ENCODE measurements around the gene TMSB10.

TMSB10 gene

DNA sequence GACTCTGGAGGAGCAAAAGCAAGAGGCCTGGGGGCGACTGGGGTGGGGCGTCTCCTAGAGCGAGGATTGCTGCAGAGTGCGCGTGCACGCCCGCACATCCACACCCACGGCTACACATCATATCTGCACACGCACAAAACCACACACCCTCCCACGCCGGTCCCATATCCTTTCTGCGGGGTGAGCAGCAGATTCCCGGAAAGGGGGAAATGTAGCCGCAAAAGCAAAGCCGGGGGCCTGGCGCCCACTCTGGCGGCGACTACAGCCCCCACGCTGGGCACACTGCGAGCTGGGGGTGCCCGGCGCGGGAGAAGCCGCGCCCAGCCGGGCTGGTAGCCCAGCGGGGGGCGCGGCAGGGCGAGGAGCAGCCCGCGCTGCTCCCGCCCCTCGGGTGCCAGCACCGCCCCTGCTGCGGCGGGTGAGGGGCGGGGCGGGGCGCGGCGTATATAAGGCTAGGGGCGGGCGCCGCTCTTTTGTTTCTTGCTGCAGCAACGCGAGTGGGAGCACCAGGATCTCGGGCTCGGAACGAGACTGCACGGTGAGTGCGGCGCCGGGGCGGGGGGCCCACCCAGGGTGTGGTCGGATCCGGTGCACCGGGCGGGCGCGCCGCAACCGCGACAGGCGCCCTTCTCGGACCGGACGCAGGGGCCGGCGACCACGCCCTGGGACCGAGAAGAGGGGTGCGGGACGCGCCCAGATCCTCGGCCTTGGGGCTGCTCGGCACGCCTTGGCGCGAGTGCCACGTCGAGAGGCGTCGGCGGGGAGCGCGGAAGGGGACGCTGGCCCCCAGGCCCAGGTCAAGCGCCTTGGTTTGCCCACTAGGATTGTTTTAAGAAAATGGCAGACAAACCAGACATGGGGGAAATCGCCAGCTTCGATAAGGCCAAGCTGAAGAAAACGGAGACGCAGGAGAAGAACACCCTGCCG lies at the start of gene TMSB10:
Gene TMSB10, plus strand, starts transcription at position 476 of the 927 bp plus-strand sequence.
- H3K4me3 ChIP-seq (ENCODE audit: low read depth, low read length) = peak within 1 kb of the TSS; percentile 69
- TF ChIP-seq, protein P1, sequence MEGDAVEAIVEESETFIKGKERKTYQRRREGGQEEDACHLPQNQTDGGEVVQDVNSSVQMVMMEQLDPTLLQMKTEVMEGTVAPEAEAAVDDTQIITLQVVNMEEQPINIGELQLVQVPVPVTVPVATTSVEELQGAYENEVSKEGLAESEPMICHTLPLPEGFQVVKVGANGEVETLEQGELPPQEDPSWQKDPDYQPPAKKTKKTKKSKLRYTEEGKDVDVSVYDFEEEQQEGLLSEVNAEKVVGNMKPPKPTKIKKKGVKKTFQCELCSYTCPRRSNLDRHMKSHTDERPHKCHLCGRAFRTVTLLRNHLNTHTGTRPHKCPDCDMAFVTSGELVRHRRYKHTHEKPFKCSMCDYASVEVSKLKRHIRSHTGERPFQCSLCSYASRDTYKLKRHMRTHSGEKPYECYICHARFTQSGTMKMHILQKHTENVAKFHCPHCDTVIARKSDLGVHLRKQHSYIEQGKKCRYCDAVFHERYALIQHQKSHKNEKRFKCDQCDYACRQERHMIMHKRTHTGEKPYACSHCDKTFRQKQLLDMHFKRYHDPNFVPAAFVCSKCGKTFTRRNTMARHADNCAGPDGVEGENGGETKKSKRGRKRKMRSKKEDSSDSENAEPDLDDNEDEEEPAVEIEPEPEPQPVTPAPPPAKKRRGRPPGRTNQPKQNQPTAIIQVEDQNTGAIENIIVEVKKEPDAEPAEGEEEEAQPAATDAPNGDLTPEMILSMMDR (IDR thresholded peaks at IDR 0.05; ENCODE audit: insufficient read depth, low read depth, low read length, missing control alignments) = peak; percentile 28
- peak; percentile 94 for DNase-seq (ENCODE audit: low read depth)

DNA sequence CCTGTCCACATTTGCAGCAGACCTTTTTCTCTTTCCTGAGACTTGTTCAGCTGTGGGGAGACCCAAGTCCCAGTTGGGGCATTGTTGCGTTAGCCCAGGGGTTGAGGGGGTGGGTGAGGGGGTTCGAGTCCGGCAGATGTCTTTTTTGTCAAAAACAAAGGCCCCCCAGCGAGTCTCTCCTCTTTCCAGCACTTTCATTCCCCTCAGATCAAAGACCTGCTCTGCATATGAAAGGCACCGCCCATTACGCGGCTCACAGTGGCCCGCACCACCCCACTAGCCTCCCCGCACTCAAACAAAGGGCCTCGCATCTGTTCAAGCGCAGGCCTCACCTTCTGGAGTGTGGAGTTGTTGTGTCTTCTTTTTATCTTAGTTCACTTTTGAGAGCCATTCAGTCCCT lies 49.7 kb upstream of the TMSB10 start:
- H3K4me3 ChIP-seq (ENCODE audit: low read depth, low read length) = no peak overlapping the region
- TF ChIP-seq, protein P1 (IDR thresholded peaks at IDR 0.05; ENCODE audit: insufficient read depth, low read depth, low read length, missing control alignments) = no peak
- no peak for DNase-seq (ENCODE audit: low read depth)

DNA sequence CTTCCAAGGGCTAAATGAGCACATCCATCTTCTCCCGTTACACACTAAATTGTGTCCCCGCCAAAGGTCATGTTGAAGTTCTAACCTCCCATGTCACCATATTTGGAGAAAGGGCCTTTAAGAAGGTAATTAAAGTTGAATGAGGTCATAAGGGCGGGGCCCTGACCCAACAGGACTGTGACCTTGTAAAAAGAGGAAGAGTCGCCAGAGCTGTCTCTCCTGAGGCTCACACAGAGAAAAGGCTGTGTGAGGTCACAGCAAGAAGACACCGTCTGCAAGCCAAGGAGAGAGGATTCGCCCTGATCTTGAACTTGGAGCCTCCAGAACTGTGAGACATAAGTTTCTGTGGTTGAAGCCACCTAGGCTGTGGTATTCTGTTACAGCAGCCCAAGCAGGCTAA lies 48.7 kb upstream of the TMSB10 start:
- DNase-seq (ENCODE audit: low read depth) = peak; percentile 52
- no peak overlapping the region for H3K4me3 ChIP-seq (ENCODE audit: low read depth, low read length)
- TF ChIP-seq, protein P1 (IDR thresholded peaks at IDR 0.05; ENCODE audit: insufficient read depth, low read depth, low read length, missing control alignments) = no peak

DNA sequence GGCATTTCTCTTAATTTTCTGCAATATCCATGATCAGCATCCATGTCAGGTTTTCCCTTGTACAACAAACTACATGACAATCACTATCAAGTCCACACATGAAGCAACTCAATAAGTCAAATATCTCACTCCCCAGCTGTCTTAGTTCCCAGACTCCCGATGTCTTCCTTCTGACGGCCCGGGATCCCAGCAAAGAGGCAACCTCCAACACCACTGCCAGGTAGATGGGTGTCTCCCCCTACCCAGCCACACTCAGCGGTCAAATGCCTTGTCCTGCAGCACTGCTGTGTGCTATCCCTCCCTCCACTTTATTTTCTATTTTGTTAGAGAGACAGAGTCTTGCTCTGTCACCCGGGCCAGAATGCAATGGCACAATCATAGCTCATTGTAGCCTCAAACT lies 47.9 kb upstream of the TMSB10 start:
- no peak overlapping the region for H3K4me3 ChIP-seq (ENCODE audit: low read depth, low read length)
- TF ChIP-seq, protein P1 (IDR thresholded peaks at IDR 0.05; ENCODE audit: insufficient read depth, low read depth, low read length, missing control alignments) = no peak
- DNase-seq (ENCODE audit: low read depth) = no peak

DNA sequence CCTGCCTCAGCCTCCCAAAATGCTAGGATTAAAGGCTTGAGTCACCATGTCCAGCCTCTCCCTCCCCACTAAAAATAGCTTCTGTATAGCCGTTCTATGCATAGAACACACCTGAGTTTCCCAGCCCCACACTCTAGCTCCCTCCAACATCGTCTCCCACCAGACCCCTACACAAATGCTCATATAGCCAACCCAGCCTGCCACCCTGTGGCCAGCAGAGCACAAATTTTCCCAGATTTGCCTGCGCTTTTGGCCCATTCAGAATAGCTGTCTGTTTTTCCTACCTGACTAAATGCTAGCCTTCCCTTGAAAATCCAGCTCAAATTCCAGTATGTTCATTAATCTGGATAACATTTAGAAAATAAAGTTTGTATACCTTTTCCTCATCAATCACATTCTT lies 47.3 kb upstream of the TMSB10 start:
- H3K4me3 ChIP-seq (ENCODE audit: low read depth, low read length) = no peak overlapping the region
- TF ChIP-seq, protein P1 (IDR thresholded peaks at IDR 0.05; ENCODE audit: insufficient read depth, low read depth, low read length, missing control alignments) = peak; percentile 20
- no peak for DNase-seq (ENCODE audit: low read depth)

DNA sequence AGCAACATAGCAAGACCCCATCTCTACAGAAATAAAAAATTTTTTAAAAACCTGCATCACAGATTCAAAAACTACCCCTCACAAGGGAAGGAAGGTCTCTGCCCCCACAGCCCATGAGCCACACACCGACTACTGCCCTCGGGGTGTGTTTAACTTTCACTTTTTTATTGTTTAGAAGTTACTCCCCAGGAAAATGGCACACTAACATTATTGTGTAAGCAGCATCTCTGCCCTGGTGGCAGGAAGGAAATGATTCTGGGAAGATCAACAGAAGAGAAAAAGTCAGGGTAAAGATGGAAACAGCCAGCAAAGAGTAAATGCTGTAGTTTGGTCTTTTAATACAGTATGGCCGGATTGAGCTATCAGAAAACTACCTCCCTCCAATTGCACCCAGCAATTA lies 46.5 kb upstream of the TMSB10 start:
- TF ChIP-seq, protein P1 (IDR thresholded peaks at IDR 0.05; ENCODE audit: insufficient read depth, low read depth, low read length, missing control alignments) = no peak
- H3K4me3 ChIP-seq (ENCODE audit: low read depth, low read length) = no peak overlapping the region
- no peak for DNase-seq (ENCODE audit: low read depth)
